ENCODE measurements around the gene ZNF490.
A peak's percentile ranks its signal among the peaks of the same experiment; 100 is the strongest.
"Not testable (repeated sequence)": the region's sequence is repeated elsewhere in the genome, so short reads cannot be mapped to it uniquely, and the experiment has no call there.

The ZNF490 gene

GRCh38 chr19:12621253-12622024 is 10.8 kb upstream of the ZNF490 start:
- DNase-seq (ENCODE audit: low read depth in 2 of 2), result not testable (repeated sequence)

GRCh38 chr19:12617646-12618045 is 7.0 kb upstream of the ZNF490 start:
- DNase-seq (ENCODE audit: low read depth in 2 of 2), result no peak

DNA sequence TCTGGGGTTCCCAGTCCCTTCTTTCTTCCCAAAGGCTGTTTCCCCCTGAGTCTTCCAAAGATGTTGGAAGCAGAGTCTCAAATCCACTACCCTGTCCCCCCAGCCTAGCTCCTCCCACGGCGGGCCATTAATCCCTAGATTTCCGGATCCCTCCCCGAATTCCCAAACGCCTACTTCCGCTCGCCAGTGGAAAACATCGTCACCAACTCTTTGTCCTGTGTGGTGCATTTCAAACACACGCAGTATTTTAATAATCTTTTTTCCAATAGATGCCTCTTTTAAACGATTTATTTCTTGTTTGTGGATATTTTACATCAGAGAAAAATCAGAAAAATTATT is 717 bp upstream of the ZNF490 start:
- no peak for DNase-seq (ENCODE audit: low read depth in 2 of 2)

- DNase-seq (ENCODE audit: low read depth in 2 of 2), result no peak
These were observed 3.0 kb downstream of the ZNF490 start for GRCh38 chr19:12607631-12608030.

- DNase-seq (ENCODE audit: low read depth in 2 of 2), result no peak
These were observed 3.8 kb downstream of the ZNF490 start for GRCh38 chr19:12606796-12607195.

GRCh38 chr19:12603714-12604113 is 6.9 kb downstream of the ZNF490 start:
- peak; percentile 37 to 38 for DNase-seq (ENCODE audit: low read depth in 2 of 2)

DNA sequence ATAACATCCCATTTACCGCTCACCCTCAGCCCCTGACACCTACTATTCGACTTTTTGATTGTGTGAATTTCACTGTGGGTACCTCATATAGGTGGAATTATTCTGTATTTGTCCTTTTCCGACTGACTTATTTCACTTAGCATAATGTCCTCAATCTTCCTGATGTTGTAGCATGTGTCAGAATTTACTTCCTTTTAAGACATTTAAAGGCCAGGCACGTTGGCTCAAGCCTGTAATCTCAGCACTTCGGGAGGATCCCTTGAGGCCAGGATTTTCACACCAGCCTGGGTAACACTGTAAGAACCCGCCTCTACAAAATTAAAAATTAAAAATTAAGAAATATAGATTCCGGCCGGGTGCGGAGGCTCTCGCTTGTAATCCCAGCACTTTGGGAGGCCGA is 13.0 kb downstream of the ZNF490 start:
- no peak for DNase-seq (ENCODE audit: low read depth in 2 of 2)

- no peak for DNase-seq (ENCODE audit: low read depth in 2 of 2)
These were observed 13.6 kb downstream of the ZNF490 start for GRCh38 chr19:12596927-12597548.

DNA sequence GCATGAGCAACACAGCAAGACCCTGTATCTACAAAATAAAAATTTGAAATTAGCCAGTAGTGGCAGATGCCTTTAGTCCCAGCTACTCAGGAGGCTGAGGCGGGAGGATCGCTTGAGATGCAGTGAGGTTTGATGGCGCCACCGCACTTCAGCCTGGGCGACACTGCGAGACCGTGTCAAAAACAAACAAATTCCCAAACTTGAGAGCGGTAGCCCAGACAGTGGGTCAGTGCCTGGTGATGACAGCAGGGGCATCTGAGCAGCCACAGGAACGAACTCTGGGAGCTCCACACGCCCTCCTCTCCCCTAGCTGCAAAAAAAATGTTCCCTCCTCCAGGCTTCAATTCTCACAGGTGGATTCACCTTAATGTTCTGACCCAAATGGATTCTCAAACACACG is 14.1 kb downstream of the ZNF490 start:
- no peak for DNase-seq (ENCODE audit: low read depth in 2 of 2)

GRCh38 chr19:12581100-12581499 is 29.5 kb downstream of the ZNF490 start:
- DNase-seq (ENCODE audit: low read depth in 2 of 2), result no peak

DNA sequence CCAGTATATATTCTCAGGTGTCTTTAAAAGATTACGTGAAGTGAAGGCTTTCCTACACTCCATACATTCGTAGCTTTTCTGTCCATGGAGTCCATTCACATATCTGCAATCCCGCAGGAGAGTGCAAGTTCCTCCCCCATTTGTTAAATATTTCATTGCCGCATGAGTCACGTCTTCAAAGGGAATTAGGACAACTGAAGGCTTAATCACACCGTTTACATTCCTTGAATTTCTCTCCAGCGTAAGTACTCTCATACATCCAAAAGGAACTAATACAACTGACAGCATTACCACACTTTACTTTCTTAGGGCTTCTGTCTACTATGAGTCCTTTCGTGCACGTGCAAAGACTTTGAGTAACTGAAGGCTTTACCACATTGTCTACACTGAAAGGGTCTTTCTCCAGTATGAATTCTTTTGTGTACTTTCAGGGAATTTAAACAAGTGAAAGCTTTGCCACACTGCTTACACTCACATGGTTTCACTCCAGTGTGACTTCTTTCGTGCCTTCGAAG is 30.4 kb downstream of the ZNF490 start:
- DNase-seq (ENCODE audit: low read depth in 2 of 2), result no peak

GRCh38 chr19:12578641-12579040 is 32.0 kb downstream of the ZNF490 start:
- no peak for DNase-seq (ENCODE audit: low read depth in 2 of 2)

DNA sequence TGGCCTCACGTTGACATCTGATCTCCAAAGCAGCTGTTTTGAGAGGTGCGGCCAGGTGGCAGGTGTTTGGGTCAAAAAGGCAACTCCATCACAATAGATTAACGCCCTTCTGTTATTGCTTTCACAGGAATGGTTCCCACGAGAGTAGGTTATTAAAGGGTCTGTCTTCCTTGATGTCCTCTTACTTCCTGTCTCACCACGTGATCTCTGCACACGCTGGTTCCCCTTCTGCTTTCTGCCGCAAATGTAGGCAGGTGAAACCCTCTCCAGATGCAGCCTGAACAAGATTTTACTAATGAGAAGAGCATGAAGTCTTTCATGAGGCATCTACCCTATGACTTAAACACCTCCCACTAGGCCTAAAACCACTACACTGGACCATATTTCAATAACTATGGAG is 36.6 kb downstream of the ZNF490 start:
- DNase-seq (ENCODE audit: low read depth in 2 of 2), result no peak

GRCh38 chr19:12567951-12568350 is 42.7 kb downstream of the ZNF490 start:
- DNase-seq (ENCODE audit: low read depth in 2 of 2), result no peak

DNA sequence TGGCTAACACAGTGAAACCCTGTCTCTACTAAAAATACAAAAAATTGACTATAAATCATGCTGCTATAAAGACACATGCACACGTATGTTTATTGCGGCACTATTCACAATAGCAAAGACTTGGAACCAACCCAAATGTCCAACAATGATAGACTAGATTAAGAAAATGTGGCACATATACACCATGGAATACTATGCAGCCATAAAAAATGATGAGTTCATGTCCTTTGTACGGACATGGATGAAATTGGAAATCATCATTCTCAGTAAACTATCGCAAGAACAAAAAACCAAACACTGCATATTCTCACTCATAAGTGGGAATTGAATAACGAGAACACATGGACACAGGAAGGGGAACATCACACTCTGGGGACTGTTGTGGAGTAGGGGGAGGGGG is 44.2 kb downstream of the ZNF490 start:
- not testable (repeated sequence) for DNase-seq (ENCODE audit: low read depth in 2 of 2)

DNA sequence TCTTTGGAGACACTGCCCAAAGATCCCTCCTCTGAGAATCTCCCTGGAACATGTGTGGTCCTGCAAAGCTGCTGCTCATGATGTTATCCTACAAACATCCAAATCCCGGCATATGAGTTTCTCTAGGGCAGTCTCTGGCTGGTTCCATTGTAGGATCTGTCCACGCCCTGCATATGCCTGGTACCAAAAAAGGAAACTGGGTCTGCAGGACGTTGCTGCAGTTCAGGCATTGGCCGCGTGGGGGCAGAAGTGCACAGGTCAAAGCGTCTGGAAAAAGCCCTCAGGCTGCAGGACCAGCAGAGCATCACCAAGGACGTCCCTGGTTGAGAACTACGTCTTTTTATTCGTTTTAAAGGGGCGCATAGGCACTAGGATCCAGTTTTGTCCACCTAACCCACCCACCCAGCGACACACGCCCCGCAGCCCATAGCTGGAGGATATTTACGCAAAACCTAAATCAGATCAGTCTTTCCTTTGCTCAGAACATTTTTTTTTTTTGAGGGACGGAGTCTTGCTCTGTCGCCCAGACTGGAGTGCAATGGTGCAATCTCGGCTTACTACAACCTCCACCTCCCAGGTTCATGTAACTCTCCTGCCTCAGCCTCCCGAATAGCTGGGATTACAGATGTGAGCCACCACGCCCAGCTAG is 46.5 kb downstream of the ZNF490 start:
- DNase-seq (ENCODE audit: low read depth in 2 of 2), result peak; percentile 83 to 96

DNA sequence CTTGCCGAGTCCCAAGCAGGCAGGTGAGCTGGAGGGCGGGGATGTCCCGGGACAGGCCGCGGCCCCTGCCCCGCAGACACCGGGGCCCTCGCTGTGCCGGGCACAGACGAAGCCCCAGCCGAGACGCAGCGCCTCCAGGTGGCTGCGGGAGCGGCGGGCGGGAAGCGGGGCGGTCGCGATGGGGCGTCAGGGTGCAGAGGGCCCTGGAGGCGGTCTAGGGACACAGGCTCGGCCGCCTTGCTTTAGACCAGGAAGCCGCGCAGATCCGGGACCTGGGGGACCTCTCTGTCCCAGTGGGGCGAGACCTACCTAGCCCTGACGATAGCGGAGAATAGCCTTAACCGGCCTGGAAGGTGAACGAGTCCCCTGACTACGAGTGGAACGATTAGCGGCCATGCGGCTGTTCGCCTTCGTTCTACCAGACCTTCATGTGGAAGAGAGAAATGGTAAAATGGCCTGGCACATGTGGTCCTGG is 55.1 kb downstream of the ZNF490 start:
- no peak for DNase-seq (ENCODE audit: low read depth in 2 of 2)

GRCh38 chr19:12551060-12551832 is 59.4 kb downstream of the ZNF490 start, which contains the start of gene ZNF564:
TSS of gene ZNF564 (minus strand) at chr19:12551482. CDS start at chr19:12551332, 150 bp downstream.
- peak; percentile 84 to 87 for DNase-seq (ENCODE audit: low read depth in 2 of 2)

DNA sequence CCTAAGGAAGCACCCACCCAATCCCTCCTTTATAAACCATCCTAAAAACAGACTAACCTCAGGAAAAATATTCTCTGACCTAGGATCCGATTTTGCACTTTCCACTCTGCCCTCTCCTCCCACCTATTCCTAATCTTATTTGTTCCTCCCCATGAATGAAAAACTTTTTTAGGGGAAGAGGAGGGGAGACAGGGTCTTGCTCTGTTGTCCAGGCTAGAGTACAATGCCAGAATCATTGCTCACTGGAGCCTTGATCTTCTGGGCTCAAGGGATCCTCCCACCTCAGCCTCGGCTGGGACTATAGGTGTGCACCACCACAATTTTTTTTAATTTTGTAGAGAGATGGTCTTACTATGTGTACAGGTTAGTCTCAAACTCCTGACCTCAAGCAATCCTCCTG is 63.7 kb downstream of the ZNF490 start:
- no peak for DNase-seq (ENCODE audit: low read depth in 2 of 2)

DNA sequence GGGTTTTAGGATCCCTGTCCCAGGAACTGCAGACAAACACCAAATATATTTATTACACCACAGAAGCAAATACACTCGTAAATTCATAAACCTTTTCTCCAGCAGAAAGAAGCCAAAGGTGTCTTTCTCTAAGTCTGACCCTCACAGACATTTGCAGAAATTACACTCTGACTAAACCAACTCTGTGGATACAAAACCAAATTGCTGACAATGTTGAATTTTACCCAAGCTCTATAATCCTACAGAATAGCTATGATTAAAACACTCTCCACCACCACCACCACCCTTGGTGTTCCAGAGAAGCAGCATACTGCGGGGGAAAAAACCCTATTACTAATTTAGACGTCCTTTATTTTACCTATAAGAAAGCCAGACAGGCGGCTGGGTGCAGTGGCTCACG is 64.5 kb downstream of the ZNF490 start:
- DNase-seq (ENCODE audit: low read depth in 2 of 2), result no peak

GRCh38 chr19:12545267-12545666 is 65.3 kb downstream of the ZNF490 start:
- no peak for DNase-seq (ENCODE audit: low read depth in 2 of 2)

DNA sequence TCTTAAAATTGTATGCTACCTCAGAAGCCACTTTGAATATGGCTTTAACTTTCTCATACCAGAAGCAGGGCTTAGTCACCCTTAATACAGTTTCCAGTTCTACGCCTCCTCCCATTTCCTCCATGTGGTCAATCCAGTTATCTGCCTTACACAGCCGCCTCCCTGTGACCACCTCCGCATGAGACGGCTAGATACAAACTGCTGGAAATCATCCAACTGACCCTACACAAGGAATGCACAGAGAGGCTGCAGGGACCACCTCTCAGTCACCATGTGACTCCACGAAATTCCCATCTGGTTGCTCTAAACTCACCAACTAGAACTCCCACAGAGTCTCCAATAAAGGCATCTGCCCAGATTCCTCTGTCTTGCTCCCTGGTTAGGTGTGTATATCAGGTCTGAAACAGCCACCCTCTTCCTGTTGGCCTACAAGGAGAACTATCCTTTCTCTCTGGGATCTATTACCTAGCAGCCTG is 66.2 kb downstream of the ZNF490 start:
- DNase-seq (ENCODE audit: low read depth in 2 of 2), result no peak
